ENCODE results near the gene CELF4.
A peak's percentile ranks its signal among the peaks of the same experiment; 100 is the strongest.

CELF4 gene

DNA sequence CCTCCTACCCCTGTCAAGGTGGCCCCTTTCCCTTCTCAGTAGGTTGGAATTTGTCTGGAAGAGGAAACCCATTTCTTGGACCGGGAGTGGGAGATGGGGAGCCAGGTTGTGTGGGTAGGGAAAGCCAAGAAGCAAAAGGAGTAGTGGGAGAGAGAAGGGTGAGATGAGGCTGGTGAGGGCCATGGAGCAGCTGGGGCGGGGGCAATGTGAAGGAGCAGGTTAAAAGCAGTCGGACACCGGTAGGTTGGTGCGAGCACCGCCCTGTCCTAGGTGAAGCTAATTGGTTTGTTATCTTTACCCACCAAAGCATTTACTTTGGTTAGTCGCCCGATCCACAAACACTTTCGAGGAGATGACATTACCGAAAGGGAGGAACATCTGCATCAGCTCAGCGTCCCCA is 306.8 kb downstream of the CELF4 start:
- Histone ChIP-seq H3K27me3 (ENCODE audit: control insufficient read depth in 2 of 2, insufficient read depth in 2 of 2, low read length in 2 of 2) (peaks cover 14 to 19% of the 10 kb centered on the region in 2 donors), H3K4me3 (ENCODE audit: low read length in 2 of 2) (no peak overlapping the region), H3K9ac (ENCODE audit: low read depth in 1 of 2, low read length in 2 of 2) (no peak overlapping the region), H3K27ac (ENCODE audit: low read depth in 2 of 2, low read length in 2 of 2) (no peak overlapping the region), H3K4me1 (ENCODE audit: control insufficient read depth in 2 of 2, insufficient read depth in 2 of 2, low read length in 2 of 2) (peaks cover 3 to 5% of the 10 kb centered on the region in 2 donors), H3K36me3 (ENCODE audit: control insufficient read depth in 2 of 2, insufficient read depth in 2 of 2, low read length in 2 of 2) (no peaks in the 10 kb centered on the region), H3K9me3 (ENCODE audit: control insufficient read depth in 2 of 2, low read length in 2 of 2) (no peaks in the 10 kb centered on the region)

DNA sequence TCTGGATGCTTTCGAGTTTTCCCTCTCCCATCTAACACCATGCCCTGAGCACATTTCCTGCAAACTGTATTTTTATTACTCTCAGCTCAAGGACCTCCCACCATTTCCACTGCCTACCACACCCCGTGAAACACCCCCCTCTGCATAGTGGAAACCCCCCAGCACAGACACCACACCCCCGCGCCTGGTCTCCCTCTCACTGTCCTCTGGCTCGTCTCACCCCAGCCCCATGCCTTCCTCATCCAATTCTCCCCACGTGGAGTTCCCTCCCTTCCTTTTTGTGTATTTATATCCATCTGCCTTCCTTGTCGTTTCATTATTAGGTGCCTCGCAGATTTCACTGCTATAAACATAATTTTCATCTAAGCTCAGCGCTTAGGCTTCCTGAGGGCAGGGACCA is 307.5 kb downstream of the CELF4 start:
- H3K9ac ChIP-seq (ENCODE audit: low read depth in 1 of 2, low read length in 2 of 2) = no peak overlapping the region
- peaks cover 16 to 22% of the 10 kb centered on the region in 2 donors for H3K27me3 ChIP-seq (ENCODE audit: control insufficient read depth in 2 of 2, insufficient read depth in 2 of 2, low read length in 2 of 2)
- H3K36me3 ChIP-seq (ENCODE audit: control insufficient read depth in 2 of 2, insufficient read depth in 2 of 2, low read length in 2 of 2) = no peaks in the 10 kb centered on the region
- H3K9me3 ChIP-seq (ENCODE audit: control insufficient read depth in 2 of 2, low read length in 2 of 2) = no peaks in the 10 kb centered on the region
- H3K4me3 ChIP-seq (ENCODE audit: low read length in 2 of 2) = no peak overlapping the region
- H3K4me1 ChIP-seq (ENCODE audit: control insufficient read depth in 2 of 2, insufficient read depth in 2 of 2, low read length in 2 of 2) = peaks cover 3 to 5% of the 10 kb centered on the region in 2 donors
- no peak overlapping the region for H3K27ac ChIP-seq (ENCODE audit: low read depth in 2 of 2, low read length in 2 of 2)

DNA sequence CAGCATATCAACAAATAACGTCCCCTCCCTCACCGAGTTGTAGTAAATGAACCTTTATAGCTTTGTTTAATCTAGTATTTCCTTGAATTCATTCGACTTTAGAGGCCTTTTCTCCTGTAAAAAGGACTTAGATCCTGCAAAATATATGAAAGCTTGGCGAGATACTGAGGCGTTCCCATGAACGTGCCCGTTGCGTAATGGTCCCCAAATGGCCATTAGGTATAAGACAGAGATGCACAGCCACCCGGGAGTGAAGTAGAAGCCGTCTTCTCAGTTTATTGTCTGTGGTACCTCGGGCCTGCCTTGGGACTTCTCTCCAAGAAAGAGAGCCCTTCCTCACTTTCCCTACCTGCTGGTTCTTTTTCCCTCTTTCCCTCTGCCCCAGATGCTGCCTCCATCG is 310.6 kb downstream of the CELF4 start:
- H3K27me3 ChIP-seq (ENCODE audit: control insufficient read depth in 2 of 2, insufficient read depth in 2 of 2, low read length in 2 of 2) = peaks cover 22 to 23% of the 10 kb centered on the region in 2 donors
- no peak overlapping the region for H3K27ac ChIP-seq (ENCODE audit: low read depth in 2 of 2, low read length in 2 of 2)
- H3K4me3 ChIP-seq (ENCODE audit: low read length in 2 of 2) = no peak overlapping the region
- H3K4me1 ChIP-seq (ENCODE audit: control insufficient read depth in 2 of 2, insufficient read depth in 2 of 2, low read length in 2 of 2) = peaks cover 3 to 5% of the 10 kb centered on the region in 2 donors
- no peaks in the 10 kb centered on the region for H3K36me3 ChIP-seq (ENCODE audit: control insufficient read depth in 2 of 2, insufficient read depth in 2 of 2, low read length in 2 of 2)
- H3K9ac ChIP-seq (ENCODE audit: low read depth in 1 of 2, low read length in 2 of 2) = no peak overlapping the region
- H3K9me3 ChIP-seq (ENCODE audit: control insufficient read depth in 2 of 2, low read length in 2 of 2) = no peaks in the 10 kb centered on the region

DNA sequence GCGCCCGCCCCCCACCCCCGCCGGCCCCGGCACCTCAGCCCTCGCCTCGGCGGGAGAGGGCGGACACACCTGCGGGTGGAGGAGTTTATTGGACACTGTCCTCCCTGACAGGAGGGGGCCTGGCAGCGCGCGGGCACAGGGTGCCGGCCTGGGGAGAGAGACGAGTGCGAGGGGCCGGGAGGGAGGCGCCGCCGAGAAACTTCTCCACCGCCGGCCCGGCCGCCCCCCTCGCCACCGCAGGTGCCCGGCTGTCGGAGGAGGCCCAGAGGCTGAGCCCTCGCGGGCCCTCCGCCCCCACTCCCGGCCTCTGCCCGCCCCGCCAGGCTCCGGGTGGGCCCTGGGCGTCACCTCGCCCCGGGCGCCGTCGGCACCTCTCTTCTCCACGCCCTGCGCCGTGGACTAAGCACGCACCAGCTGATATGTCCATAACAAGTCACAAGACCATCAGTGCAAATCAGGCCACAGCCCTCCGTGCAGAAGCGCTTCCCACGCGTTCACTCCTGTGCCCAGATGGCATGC is 311.3 kb downstream of the CELF4 start:
- Histone ChIP-seq H3K27ac (ENCODE audit: low read depth in 2 of 2, low read length in 2 of 2) (no peak overlapping the region), H3K4me3 (ENCODE audit: low read length in 2 of 2) (peak overlapping the region in 1 of 2 donors; percentile 37), H3K4me1 (ENCODE audit: control insufficient read depth in 2 of 2, insufficient read depth in 2 of 2, low read length in 2 of 2) (peaks cover 3 to 5% of the 10 kb centered on the region in 2 donors), H3K9ac (ENCODE audit: low read depth in 1 of 2, low read length in 2 of 2) (no peak overlapping the region), H3K9me3 (ENCODE audit: control insufficient read depth in 2 of 2, low read length in 2 of 2) (no peaks in the 10 kb centered on the region), H3K27me3 (ENCODE audit: control insufficient read depth in 2 of 2, insufficient read depth in 2 of 2, low read length in 2 of 2) (peaks cover 22 to 23% of the 10 kb centered on the region in 2 donors), H3K36me3 (ENCODE audit: control insufficient read depth in 2 of 2, insufficient read depth in 2 of 2, low read length in 2 of 2) (no peaks in the 10 kb centered on the region)

DNA sequence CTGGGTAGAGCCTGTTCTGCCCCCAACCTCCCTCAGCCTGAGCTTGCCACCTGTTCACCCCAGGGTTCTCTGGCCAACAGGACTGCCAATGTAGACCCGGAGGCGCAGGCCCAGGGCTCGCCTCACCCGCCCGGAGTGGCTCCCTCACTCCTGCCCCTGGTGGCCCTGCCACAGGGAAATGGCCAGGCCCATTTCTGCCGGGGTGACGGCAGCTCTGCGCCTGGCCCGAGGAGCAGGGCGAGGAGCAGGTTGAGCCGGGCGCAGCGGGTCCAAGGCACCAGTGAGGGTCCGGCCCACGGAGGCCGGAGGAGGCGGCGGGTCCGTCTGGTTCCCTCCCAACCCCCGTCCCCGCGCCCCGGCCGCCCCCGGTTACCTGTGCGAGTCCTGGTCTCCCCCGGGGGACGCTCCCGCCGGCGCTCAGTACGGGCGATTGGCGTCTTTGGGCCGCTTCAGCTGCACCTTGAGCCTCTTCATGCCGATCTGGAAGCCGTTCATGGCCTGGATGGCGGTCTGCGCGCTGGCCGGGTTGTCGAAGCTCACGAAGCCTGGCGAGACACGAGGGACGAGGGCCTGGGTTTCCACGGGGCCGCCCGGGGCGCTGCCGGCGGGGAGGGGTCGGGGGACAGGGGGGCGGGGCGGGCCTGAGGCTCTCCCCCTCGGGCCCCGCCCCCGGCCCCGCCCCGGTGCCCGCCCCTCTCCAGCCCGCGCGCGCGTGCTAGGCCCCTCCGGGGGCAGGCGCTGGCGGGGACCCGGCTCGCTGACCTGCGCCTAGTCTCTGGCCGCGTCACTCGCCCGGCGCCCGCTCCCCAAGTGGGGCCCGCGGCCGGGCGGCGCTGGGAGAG is 312.0 kb downstream of the CELF4 start:
- Histone ChIP-seq H3K36me3 (ENCODE audit: control insufficient read depth in 2 of 2, insufficient read depth in 2 of 2, low read length in 2 of 2) (no peaks in the 10 kb centered on the region), H3K9ac (ENCODE audit: low read depth in 1 of 2, low read length in 2 of 2) (no peak overlapping the region), H3K9me3 (ENCODE audit: control insufficient read depth in 2 of 2, low read length in 2 of 2) (no peaks in the 10 kb centered on the region), H3K4me1 (ENCODE audit: control insufficient read depth in 2 of 2, insufficient read depth in 2 of 2, low read length in 2 of 2) (peaks cover 3 to 5% of the 10 kb centered on the region in 2 donors), H3K27me3 (ENCODE audit: control insufficient read depth in 2 of 2, insufficient read depth in 2 of 2, low read length in 2 of 2) (peaks cover 22 to 23% of the 10 kb centered on the region in 2 donors), H3K4me3 (ENCODE audit: low read length in 2 of 2) (no peak overlapping the region), H3K27ac (ENCODE audit: low read depth in 2 of 2, low read length in 2 of 2) (no peak overlapping the region)

DNA sequence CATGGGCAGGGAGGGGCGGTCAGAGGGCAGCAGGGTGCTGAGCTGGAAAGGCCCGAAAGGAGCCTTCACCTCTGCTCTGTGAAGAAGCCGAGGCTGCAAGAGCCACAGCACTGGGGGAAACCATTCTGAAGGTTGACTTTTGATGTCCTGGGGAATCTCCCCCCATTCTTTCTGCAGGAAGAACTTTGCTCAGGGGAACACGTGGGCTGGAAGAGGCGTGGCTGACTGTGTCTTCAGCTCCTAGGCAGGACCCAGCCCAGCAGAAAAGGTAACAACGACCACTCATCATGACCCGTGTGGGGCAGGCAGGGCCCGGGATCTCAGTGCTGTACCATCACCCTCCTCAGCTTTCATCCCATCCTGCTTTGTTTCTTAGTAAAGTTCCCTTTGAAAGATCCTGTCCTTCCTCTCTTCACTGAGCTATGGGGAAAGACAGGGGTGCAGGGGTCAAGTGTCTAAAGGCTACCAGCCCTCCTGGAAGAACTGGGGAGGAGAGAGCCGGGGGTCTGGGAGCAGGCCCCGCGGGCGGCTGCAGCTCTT is 312.7 kb downstream of the CELF4 start:
- Histone ChIP-seq H3K4me1 (ENCODE audit: control insufficient read depth in 2 of 2, insufficient read depth in 2 of 2, low read length in 2 of 2) (peaks cover 3 to 5% of the 10 kb centered on the region in 2 donors), H3K4me3 (ENCODE audit: low read length in 2 of 2) (no peak overlapping the region), H3K27me3 (ENCODE audit: control insufficient read depth in 2 of 2, insufficient read depth in 2 of 2, low read length in 2 of 2) (peaks cover 22 to 23% of the 10 kb centered on the region in 2 donors)

DNA sequence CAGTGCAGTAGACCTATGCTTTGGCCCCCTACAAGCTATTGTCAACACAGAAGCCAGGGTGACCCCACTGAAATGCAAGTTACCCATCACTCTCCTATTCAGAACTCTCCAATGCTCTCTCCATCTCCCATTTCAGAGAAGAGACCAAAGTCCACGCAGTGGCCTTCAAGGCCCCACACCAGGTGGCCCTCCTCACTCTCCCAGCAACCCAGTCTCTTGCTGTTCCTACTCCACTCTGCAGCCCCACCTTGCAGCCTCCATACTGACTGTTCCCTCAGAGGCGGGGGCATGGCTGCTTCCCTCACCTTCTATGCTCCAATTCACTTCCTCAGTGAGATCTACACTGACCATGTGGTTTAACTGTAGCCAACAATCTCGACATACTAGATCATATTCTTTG is 313.3 kb downstream of the CELF4 start:
- H3K36me3 ChIP-seq (ENCODE audit: control insufficient read depth in 2 of 2, insufficient read depth in 2 of 2, low read length in 2 of 2) = no peaks in the 10 kb centered on the region
- H3K4me3 ChIP-seq (ENCODE audit: low read length in 2 of 2) = no peak overlapping the region
- H3K27ac ChIP-seq (ENCODE audit: low read depth in 2 of 2, low read length in 2 of 2) = no peak overlapping the region
- no peaks in the 10 kb centered on the region for H3K9me3 ChIP-seq (ENCODE audit: control insufficient read depth in 2 of 2, low read length in 2 of 2)
- peaks cover 3 to 5% of the 10 kb centered on the region in 2 donors for H3K4me1 ChIP-seq (ENCODE audit: control insufficient read depth in 2 of 2, insufficient read depth in 2 of 2, low read length in 2 of 2)
- H3K9ac ChIP-seq (ENCODE audit: low read depth in 1 of 2, low read length in 2 of 2) = no peak overlapping the region
- H3K27me3 ChIP-seq (ENCODE audit: control insufficient read depth in 2 of 2, insufficient read depth in 2 of 2, low read length in 2 of 2) = peaks cover 16 to 21% of the 10 kb centered on the region in 2 donors

More for the DNA sequence above, 312.7 kb downstream of the CELF4 start:
- Histone ChIP-seq H3K27ac (ENCODE audit: low read depth in 2 of 2, low read length in 2 of 2) (no peak overlapping the region), H3K36me3 (ENCODE audit: control insufficient read depth in 2 of 2, insufficient read depth in 2 of 2, low read length in 2 of 2) (no peaks in the 10 kb centered on the region), H3K9me3 (ENCODE audit: control insufficient read depth in 2 of 2, low read length in 2 of 2) (no peaks in the 10 kb centered on the region), H3K9ac (ENCODE audit: low read depth in 1 of 2, low read length in 2 of 2) (no peak overlapping the region)

DNA sequence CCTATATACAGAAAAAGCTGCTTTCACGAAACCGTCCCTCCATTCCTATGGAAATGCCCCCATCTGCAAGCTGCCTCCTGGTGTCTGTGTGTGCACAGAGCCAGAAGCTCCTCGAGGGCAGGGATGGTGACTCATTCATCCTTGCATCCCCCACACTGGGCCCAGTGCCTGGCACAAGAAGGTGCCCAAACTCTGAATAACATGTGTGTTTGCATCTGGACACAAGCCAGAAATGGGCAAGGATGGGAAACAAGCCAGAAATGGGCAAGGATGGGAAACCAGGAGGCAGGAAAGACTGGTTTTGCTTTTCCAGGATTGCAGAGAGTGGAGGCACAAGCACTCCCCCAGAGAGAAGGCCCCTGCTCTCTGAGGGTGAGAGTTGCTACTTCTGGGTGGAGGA is 313.9 kb downstream of the CELF4 start:
- no peak overlapping the region for H3K9ac ChIP-seq (ENCODE audit: low read depth in 1 of 2, low read length in 2 of 2)

DNA sequence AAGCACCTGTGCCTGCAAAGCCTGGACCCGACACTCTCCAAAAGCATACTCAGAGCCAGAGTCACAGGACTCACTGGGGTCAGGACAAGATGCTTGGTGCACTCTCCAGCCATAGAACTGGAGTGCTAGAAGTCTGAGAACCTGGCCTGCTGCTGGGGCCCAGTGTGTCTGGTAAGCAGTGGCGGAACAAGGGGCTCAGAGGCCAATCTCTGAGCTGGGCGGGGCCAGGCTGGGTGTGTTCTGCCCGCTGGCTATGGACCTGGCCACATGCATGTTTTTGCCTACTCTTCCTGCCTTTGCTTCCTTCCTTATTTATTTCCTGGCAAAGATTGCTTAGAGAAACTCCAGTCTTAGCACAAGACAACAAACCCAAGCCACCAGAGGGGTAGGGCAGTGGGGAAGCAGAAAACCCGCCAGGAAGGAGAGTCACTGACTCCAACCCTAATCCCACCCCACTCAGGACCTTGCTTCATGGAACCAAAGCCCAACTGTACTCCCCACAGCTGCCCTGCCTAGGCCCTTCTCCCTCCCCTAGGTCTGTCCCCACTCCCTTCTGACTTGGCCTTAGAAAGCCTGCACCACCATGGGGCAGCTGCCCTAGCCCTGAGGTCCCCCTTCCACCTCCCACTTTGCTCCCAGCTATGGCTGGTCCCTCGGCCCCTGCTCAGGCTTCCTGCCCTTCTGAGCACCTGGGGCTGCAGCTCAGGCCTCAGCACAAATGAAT is 315.5 kb downstream of the CELF4 start:
- Histone ChIP-seq H3K4me1 (ENCODE audit: control insufficient read depth in 2 of 2, insufficient read depth in 2 of 2, low read length in 2 of 2) (peaks cover 3 to 5% of the 10 kb centered on the region in 2 donors), H3K9ac (ENCODE audit: low read depth in 1 of 2, low read length in 2 of 2) (no peak overlapping the region), H3K4me3 (ENCODE audit: low read length in 2 of 2) (no peak overlapping the region), H3K27me3 (ENCODE audit: control insufficient read depth in 2 of 2, insufficient read depth in 2 of 2, low read length in 2 of 2) (peaks cover 4 to 14% of the 10 kb centered on the region in 2 donors), H3K36me3 (ENCODE audit: control insufficient read depth in 2 of 2, insufficient read depth in 2 of 2, low read length in 2 of 2) (no peaks in the 10 kb centered on the region), H3K9me3 (ENCODE audit: control insufficient read depth in 2 of 2, low read length in 2 of 2) (no peaks in the 10 kb centered on the region), H3K27ac (ENCODE audit: low read depth in 2 of 2, low read length in 2 of 2) (no peak overlapping the region)

More for the DNA sequence above, 313.9 kb downstream of the CELF4 start:
- Histone ChIP-seq H3K36me3 (ENCODE audit: control insufficient read depth in 2 of 2, insufficient read depth in 2 of 2, low read length in 2 of 2) (no peaks in the 10 kb centered on the region), H3K27me3 (ENCODE audit: control insufficient read depth in 2 of 2, insufficient read depth in 2 of 2, low read length in 2 of 2) (peaks cover 14 to 16% of the 10 kb centered on the region in 2 donors), H3K4me1 (ENCODE audit: control insufficient read depth in 2 of 2, insufficient read depth in 2 of 2, low read length in 2 of 2) (peaks cover 3 to 5% of the 10 kb centered on the region in 2 donors), H3K4me3 (ENCODE audit: low read length in 2 of 2) (no peak overlapping the region), H3K9me3 (ENCODE audit: control insufficient read depth in 2 of 2, low read length in 2 of 2) (no peaks in the 10 kb centered on the region), H3K27ac (ENCODE audit: low read depth in 2 of 2, low read length in 2 of 2) (no peak overlapping the region)

Measured in mucosa of rectum (tissue), 2 donors.